Measurements from ENCODE around the gene ARHGAP4.

GRCh38 chrX:153921511-153922446, 4.3 kb downstream of the ARHGAP4 start:
- no peak for TF ChIP-seq CHD1 (IDR thresholded peaks at IDR 0.05; ENCODE audit: low read depth, low read length)
- TF ChIP-seq SKIL (IDR thresholded peaks at IDR 0.05; ENCODE audit: low read depth, poor library complexity, severe bottlenecking) = no peak
- TF ChIP-seq GATAD2B (conservative IDR thresholded peaks at IDR 0.05; ENCODE audit: low read depth) = no peak

All from GM12878 (cell line).